Head of caudate nucleus (tissue), 42 donors: ENCODE results near the gene ACTR3.
"Not testable (repeated sequence)": the region's sequence is repeated elsewhere in the genome, so short reads cannot be mapped to it uniquely, and the experiment has no call there.

Experiments
- DNase-seq, 42 donors: peaks; one replicate each; pipeline versions ENCODE4 v3.0.0 to v3.0.0-alpha.2; 2020 to 2021; ENCODE audit warnings: mixed read lengths in 7 of 42
- intact Hi-C: fragments of 100-400 bp; cut with DNase I; formaldehyde crosslinking; loops from one replicate; pipeline ENCODE4 v1.15.0; 2022

Gene ACTR3

GRCh38 chr2:113945784-113946183 is 55.9 kb downstream of the ACTR3 start:
- intact Hi-C loops, DNase-seq: not testable (repeated sequence)

GRCh38 chr2:113950906-113951305 is 61.0 kb downstream of the ACTR3 start:
- intact Hi-C loops, DNase-seq: not testable (repeated sequence)

- intact Hi-C loops: no loop called here
- no peak for DNase-seq
Observed at GRCh38 chr2:113961000-113961399, 71.1 kb downstream of the ACTR3 start.

- DNase-seq: no peak
- intact Hi-C loops: no loop called here
Observed at GRCh38 chr2:113962692-113963480, 73.0 kb downstream of the ACTR3 start.

- intact Hi-C loops: no loop called here
- no peak for DNase-seq
Observed at GRCh38 chr2:113963965-113964364, 74.1 kb downstream of the ACTR3 start.

GRCh38 chr2:113964436-113964835 is 74.5 kb downstream of the ACTR3 start:
- intact Hi-C loops: no loop called here
- no peak for DNase-seq

- no peak for DNase-seq
- intact Hi-C loops: no loop called here
Observed at GRCh38 chr2:113965228-113965627, 75.3 kb downstream of the ACTR3 start.

GRCh38 chr2:113965644-113966043 is 75.8 kb downstream of the ACTR3 start:
- intact Hi-C loops: no loop called here

GRCh38 chr2:113966171-113966570 is 76.3 kb downstream of the ACTR3 start:
- intact Hi-C loops: no loop called here
- no peak for DNase-seq

More at GRCh38 chr2:113965644-113966043, 75.8 kb downstream of the ACTR3 start:
- peak in 6 of 42 donors; percentile 10 to 49 (median 18) for DNase-seq

- intact Hi-C loops: no loop called here
Observed at GRCh38 chr2:113966832-113967231, 76.9 kb downstream of the ACTR3 start.

GRCh38 chr2:113967272-113967671 is 77.4 kb downstream of the ACTR3 start:
- intact Hi-C loops: no loop called here
- no peak for DNase-seq

More at GRCh38 chr2:113966832-113967231, 76.9 kb downstream of the ACTR3 start:
- DNase-seq: no peak

- no peak for DNase-seq
- intact Hi-C loops: no loop called here
Observed at GRCh38 chr2:113972766-113973165, 82.9 kb downstream of the ACTR3 start.

- intact Hi-C loops: no loop called here
- no peak for DNase-seq
Observed at GRCh38 chr2:113973810-113974209, 83.9 kb downstream of the ACTR3 start.

- intact Hi-C loops: no loop called here
Observed at GRCh38 chr2:113974727-113975126, 84.8 kb downstream of the ACTR3 start.

GRCh38 chr2:113976277-113976928 is 86.5 kb downstream of the ACTR3 start:
- intact Hi-C loops: no loop called here
- DNase-seq: no peak

More at GRCh38 chr2:113974727-113975126, 84.8 kb downstream of the ACTR3 start:
- DNase-seq: no peak

- DNase-seq: no peak
Observed at GRCh38 chr2:113977060-113977659, 87.3 kb downstream of the ACTR3 start.

GRCh38 chr2:113977660-113978523 is 88.0 kb downstream of the ACTR3 start:
- intact Hi-C loops: no loop called here
- DNase-seq: peak in 17 of 42 donors; percentile 17 to 65 (median 42)

More at GRCh38 chr2:113977060-113977659, 87.3 kb downstream of the ACTR3 start:
- intact Hi-C loops: no loop called here

- DNase-seq: no peak
- intact Hi-C loops: no loop called here
Observed at GRCh38 chr2:113978524-113979190, 88.8 kb downstream of the ACTR3 start.
